Lower leg skin (tissue), 3 donors: ENCODE measurements around the gene AGBL1.

Experiments
- CTCF ChIP-seq, 3 donors: fragments of 450-650 bp; IDR thresholded peaks; one replicate each; pipeline ENCODE4 v1.5.1; 2016; ENCODE audit warnings: antibody characterized with exemption in 3 of 3, mild to moderate bottlenecking in 3 of 3, moderate library complexity in 2 of 3
- POLR2A ChIP-seq, 2 donors: fragments of 450-650 bp; IDR thresholded peaks; one replicate each; pipeline ENCODE4 v1.6.1; 2016 to 2017; ENCODE audit warnings: antibody characterized with exemption in 2 of 2, mild to moderate bottlenecking in 1 of 2, moderate library complexity in 1 of 2

DNA sequence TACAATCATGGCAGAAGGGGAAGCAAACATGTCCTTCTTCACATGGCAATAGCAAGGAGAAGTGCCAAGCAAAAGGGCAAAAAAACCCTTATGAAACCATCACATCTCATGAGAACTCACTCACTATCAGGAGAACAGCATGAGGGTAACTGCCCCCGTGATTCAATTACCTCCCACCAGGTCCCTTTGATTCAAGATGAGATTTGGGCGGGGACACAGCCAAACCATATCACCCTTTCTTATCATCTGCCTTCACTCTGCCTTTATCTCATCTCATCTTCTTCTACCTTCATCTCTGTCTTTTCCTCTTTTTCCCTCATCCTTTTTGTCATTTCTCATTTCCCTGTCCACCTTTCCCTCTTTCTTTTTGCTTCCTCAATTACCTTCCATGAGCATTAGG, 149.6 kb downstream of the AGBL1 start:
- TF ChIP-seq CTCF (IDR thresholded peaks at IDR 0.05) (no peak), POLR2A (IDR thresholded peaks at IDR 0.05) (no peak)
